Measurements from ENCODE around the gene AP1S1. TPM values are rescaled to one million over a fixed set of nuclear protein-coding genes. Genes with fewer than 3 reads are reported as not detected.
"Not testable (repeated sequence)": the region's sequence is repeated elsewhere in the genome, so short reads cannot be mapped to it uniquely, and the experiment has no call there.

AP1S1 gene
- total and polyA plus RNA-seq, 7 experiments from 2014 or later, result 3.3 to 39.4 (median 7.0) TPM

- ChIA-PET POLR2A (no interaction called here), CTCF (interaction anchor here (0.5 kb wide), 1 partner anchor 34 kb away, joined by 7 read pairs; no protein-coding TSS in a partner anchor)
- Mint-ChIP-seq H3K4me1 (no peaks in the 10 kb centered on the region), H3K27me3 (peaks cover 7 to 13% (median 10%) of the 10 kb centered on the region in 5 donors), H3K4me3 (no peak overlapping the region), H3K9me3 (peaks cover 0 to 2% (median 0%) of the 10 kb centered on the region in 11 donors), H3K36me3 (no peaks in the 10 kb centered on the region), H3K27ac (no peak overlapping the region)
- no peaks in the 10 kb centered on the region for H3K27me3 ChIP-seq (ENCODE audit: control insufficient read depth in 2 of 2, insufficient read depth in 2 of 2, low read length in 2 of 2)
- H3K27ac ChIP-seq (ENCODE audit: low read depth, low read length), result no peak overlapping the region
- no peaks in the 10 kb centered on the region for H3K4me1 ChIP-seq (ENCODE audit: control insufficient read depth in 2 of 2, insufficient read depth in 2 of 2, low read length in 2 of 2)
- no peak overlapping the region for H3K4me3 ChIP-seq (ENCODE audit: low read length)
- intact Hi-C loops (cut with micrococcal nuclease), result no loop called here
- DNase-seq, result no peak
- H3K36me3 ChIP-seq (ENCODE audit: control insufficient read depth in 2 of 3, insufficient read depth in 3 of 3, low read length in 3 of 3), result no peaks in the 10 kb centered on the region
- no peaks in the 10 kb centered on the region for H3K9me3 ChIP-seq (ENCODE audit: control insufficient read depth in 2 of 3, low read length in 3 of 3)
- no peak for ATAC-seq
These were observed 44.9 kb upstream of the AP1S1 start for GRCh38 chr7:101109368-101109767.

GRCh38 chr7:101111261-101111660 is 43.0 kb upstream of the AP1S1 start:
- no peak overlapping the region for H3K4me3 ChIP-seq (ENCODE audit: low read length)
- POLR2A ChIA-PET, result no interaction called here
- CTCF ChIA-PET, result no interaction called here
- H3K9me3 ChIP-seq (ENCODE audit: control insufficient read depth in 2 of 3, low read length in 3 of 3), result no peaks in the 10 kb centered on the region
- intact Hi-C loops (cut with micrococcal nuclease), result no loop called here
- no peaks in the 10 kb centered on the region for H3K4me1 ChIP-seq (ENCODE audit: control insufficient read depth in 2 of 2, insufficient read depth in 2 of 2, low read length in 2 of 2)
- H3K36me3 ChIP-seq (ENCODE audit: control insufficient read depth in 2 of 3, insufficient read depth in 3 of 3, low read length in 3 of 3), result no peaks in the 10 kb centered on the region
- Mint-ChIP-seq H3K36me3 (no peaks in the 10 kb centered on the region), H3K4me1 (no peaks in the 10 kb centered on the region), H3K27ac (no peak overlapping the region), H3K27me3 (peaks cover 1 to 7% (median 5%) of the 10 kb centered on the region in 5 donors), H3K4me3 (no peak overlapping the region), H3K9me3 (peaks cover 0 to 2% (median 0%) of the 10 kb centered on the region in 11 donors)
- DNase-seq (no peak), ATAC-seq (no peak)
- H3K27ac ChIP-seq (ENCODE audit: low read depth, low read length), result no peak overlapping the region
- H3K27me3 ChIP-seq (ENCODE audit: control insufficient read depth in 2 of 2, insufficient read depth in 2 of 2, low read length in 2 of 2), result no peaks in the 10 kb centered on the region

GRCh38 chr7:101112233-101112632 is 42.0 kb upstream of the AP1S1 start:
- Mint-ChIP-seq H3K4me3 (no peak overlapping the region), H3K4me1 (no peaks in the 10 kb centered on the region), H3K27ac (no peak overlapping the region), H3K27me3 (peaks cover 0 to 5% (median 4%) of the 10 kb centered on the region in 5 donors), H3K36me3 (no peaks in the 10 kb centered on the region), H3K9me3 (peaks cover 0 to 2% (median 0%) of the 10 kb centered on the region in 11 donors)
- ChIA-PET POLR2A (no interaction called here), CTCF (interaction anchor here (0.5 to 0.7 kb wide), 2 partner anchors 19 to 553 kb away, joined by 3 to 4 read pairs; no protein-coding TSS in a partner anchor)
- no peaks in the 10 kb centered on the region for H3K36me3 ChIP-seq (ENCODE audit: control insufficient read depth in 2 of 3, insufficient read depth in 3 of 3, low read length in 3 of 3)
- no peaks in the 10 kb centered on the region for H3K4me1 ChIP-seq (ENCODE audit: control insufficient read depth in 2 of 2, insufficient read depth in 2 of 2, low read length in 2 of 2)
- DNase-seq (no peak), ATAC-seq (no peak)
- no peak overlapping the region for H3K4me3 ChIP-seq (ENCODE audit: low read length)
- no peaks in the 10 kb centered on the region for H3K9me3 ChIP-seq (ENCODE audit: control insufficient read depth in 2 of 3, low read length in 3 of 3)
- no peak overlapping the region for H3K27ac ChIP-seq (ENCODE audit: low read depth, low read length)
- intact Hi-C loops (cut with micrococcal nuclease), result no loop called here
- no peaks in the 10 kb centered on the region for H3K27me3 ChIP-seq (ENCODE audit: control insufficient read depth in 2 of 2, insufficient read depth in 2 of 2, low read length in 2 of 2)

- H3K9me3 ChIP-seq (ENCODE audit: control insufficient read depth in 2 of 3, low read length in 3 of 3); ATAC-seq; H3K27ac Mint-ChIP-seq; H3K27me3 ChIP-seq (ENCODE audit: control insufficient read depth in 2 of 2, insufficient read depth in 2 of 2, low read length in 2 of 2); H3K36me3 ChIP-seq (ENCODE audit: control insufficient read depth in 2 of 3, insufficient read depth in 3 of 3, low read length in 3 of 3); CTCF ChIA-PET; H3K27ac ChIP-seq (ENCODE audit: low read depth, low read length); H3K36me3 Mint-ChIP-seq; H3K4me1 Mint-ChIP-seq; POLR2A ChIA-PET; H3K9me3 Mint-ChIP-seq; H3K4me1 ChIP-seq (ENCODE audit: control insufficient read depth in 2 of 2, insufficient read depth in 2 of 2, low read length in 2 of 2); H3K4me3 Mint-ChIP-seq; H3K4me3 ChIP-seq (ENCODE audit: low read length); DNase-seq; intact Hi-C loops (cut with micrococcal nuclease); H3K27me3 Mint-ChIP-seq: not testable (repeated sequence)
These were observed 41.1 kb upstream of the AP1S1 start for GRCh38 chr7:101113140-101113539.

- Mint-ChIP-seq H3K36me3 (no peaks in the 10 kb centered on the region), H3K27me3 (peaks cover 0 to 4% (median 0%) of the 10 kb centered on the region in 5 donors), H3K27ac (no peak overlapping the region), H3K4me1 (no peaks in the 10 kb centered on the region), H3K4me3 (no peak overlapping the region), H3K9me3 (peaks cover 0 to 2% (median 0%) of the 10 kb centered on the region in 11 donors)
- Histone ChIP-seq H3K27ac (ENCODE audit: low read depth, low read length) (no peak overlapping the region), H3K27me3 (ENCODE audit: control insufficient read depth in 2 of 2, insufficient read depth in 2 of 2, low read length in 2 of 2) (no peaks in the 10 kb centered on the region), H3K4me1 (ENCODE audit: control insufficient read depth in 2 of 2, insufficient read depth in 2 of 2, low read length in 2 of 2) (no peaks in the 10 kb centered on the region), H3K9me3 (ENCODE audit: control insufficient read depth in 2 of 3, low read length in 3 of 3) (no peaks in the 10 kb centered on the region), H3K4me3 (ENCODE audit: low read length) (no peak overlapping the region), H3K36me3 (ENCODE audit: control insufficient read depth in 2 of 3, insufficient read depth in 3 of 3, low read length in 3 of 3) (no peaks in the 10 kb centered on the region)
- POLR2A ChIA-PET, result no interaction called here
- intact Hi-C loops (cut with micrococcal nuclease), result no loop called here
- DNase-seq (no peak), ATAC-seq (no peak)
- CTCF ChIA-PET, result no interaction called here
These were observed 40.4 kb upstream of the AP1S1 start for GRCh38 chr7:101113836-101114235.

- DNase-seq, result no peak
- no peak overlapping the region for H3K27ac ChIP-seq (ENCODE audit: low read depth, low read length)
- ChIA-PET CTCF (no interaction called here), POLR2A (no interaction called here)
- no peak for ATAC-seq
- intact Hi-C loops (cut with micrococcal nuclease), result no loop called here
- no peaks in the 10 kb centered on the region for H3K27me3 ChIP-seq (ENCODE audit: control insufficient read depth in 2 of 2, insufficient read depth in 2 of 2, low read length in 2 of 2)
- H3K27me3 Mint-ChIP-seq, result peaks cover 0 to 7% (median 0%) of the 10 kb centered on the region in 5 donors
- no peaks in the 10 kb centered on the region for H3K36me3 ChIP-seq (ENCODE audit: control insufficient read depth in 2 of 3, insufficient read depth in 3 of 3, low read length in 3 of 3)
- no peaks in the 10 kb centered on the region for H3K36me3 Mint-ChIP-seq
- H3K4me3 Mint-ChIP-seq, result no peak overlapping the region
- H3K27ac Mint-ChIP-seq, result no peak overlapping the region
- no peaks in the 10 kb centered on the region for H3K9me3 ChIP-seq (ENCODE audit: control insufficient read depth in 2 of 3, low read length in 3 of 3)
- no peak overlapping the region for H3K4me3 ChIP-seq (ENCODE audit: low read length)
- no peaks in the 10 kb centered on the region for H3K4me1 ChIP-seq (ENCODE audit: control insufficient read depth in 2 of 2, insufficient read depth in 2 of 2, low read length in 2 of 2)
- peaks cover 0 to 2% (median 0%) of the 10 kb centered on the region in 11 donors for H3K9me3 Mint-ChIP-seq
- H3K4me1 Mint-ChIP-seq, result no peaks in the 10 kb centered on the region
These were observed 39.8 kb upstream of the AP1S1 start for GRCh38 chr7:101114492-101114891.

- peaks cover 0 to 15% (median 4%) of the 10 kb centered on the region in 5 donors for H3K27me3 Mint-ChIP-seq
- peaks cover 0 to 2% (median 0%) of the 10 kb centered on the region in 11 donors for H3K9me3 Mint-ChIP-seq
- Histone ChIP-seq H3K27ac (ENCODE audit: low read depth, low read length) (no peak overlapping the region), H3K9me3 (ENCODE audit: control insufficient read depth in 2 of 3, low read length in 3 of 3) (no peaks in the 10 kb centered on the region), H3K36me3 (ENCODE audit: control insufficient read depth in 2 of 3, insufficient read depth in 3 of 3, low read length in 3 of 3) (no peaks in the 10 kb centered on the region), H3K27me3 (ENCODE audit: control insufficient read depth in 2 of 2, insufficient read depth in 2 of 2, low read length in 2 of 2) (no peaks in the 10 kb centered on the region), H3K4me3 (ENCODE audit: low read length) (no peak overlapping the region), H3K4me1 (ENCODE audit: control insufficient read depth in 2 of 2, insufficient read depth in 2 of 2, low read length in 2 of 2) (no peaks in the 10 kb centered on the region)
- H3K36me3 Mint-ChIP-seq, result no peaks in the 10 kb centered on the region
- ATAC-seq (no peak), DNase-seq (no peak)
- ChIA-PET CTCF (no interaction called here), POLR2A (no interaction called here)
- intact Hi-C loops (cut with micrococcal nuclease), result no loop called here
- no peak overlapping the region for H3K4me3 Mint-ChIP-seq
- H3K27ac Mint-ChIP-seq, result no peak overlapping the region
- no peaks in the 10 kb centered on the region for H3K4me1 Mint-ChIP-seq
These were observed 39.1 kb upstream of the AP1S1 start for GRCh38 chr7:101115215-101115614.
